Stimulated activated CD4-positive, alpha-beta T cell treated with anti-CD3 and anti-CD28 coated beads, Interleukin-1b, Interleukin-23, amount 100 ng/mL, for 1 hour (primary cell): ENCODE results near the gene CD209.

Source experiments
- DNase-seq, 2 donors: peaks; one replicate each; pipeline ENCODE4 v3.0.0-alpha.2; 2020; ENCODE audit warnings: low read depth in 2 of 2

The CD209 gene

GRCh38 chr19:7705387-7706187 is 41.7 kb downstream of the CD209 start:
- peak; percentile 39 to 56 for DNase-seq

- no peak for DNase-seq
Observed at GRCh38 chr19:7704280-7705060, 42.9 kb downstream of the CD209 start.

GRCh38 chr19:7703332-7703731 is 44.0 kb downstream of the CD209 start:
- no peak for DNase-seq

- DNase-seq: no peak
Observed at GRCh38 chr19:7701654-7702457, 45.5 kb downstream of the CD209 start, which contains the start of gene FCER2. FCER2 (minus strand) TSS chr19:7702131; CDS start chr19:7699760, 2,371 bp downstream.

- DNase-seq: no peak
Observed at GRCh38 chr19:7701049-7701653, 46.2 kb downstream of the CD209 start.

GRCh38 chr19:7699417-7700401 is 47.6 kb downstream of the CD209 start:
- DNase-seq: no peak

- DNase-seq: no peak
Observed at GRCh38 chr19:7699003-7699402, 48.3 kb downstream of the CD209 start.

- DNase-seq: no peak
Observed at GRCh38 chr19:7698583-7698982, 48.8 kb downstream of the CD209 start.

- no peak for DNase-seq
Observed at GRCh38 chr19:7697721-7698287, 49.5 kb downstream of the CD209 start.

GRCh38 chr19:7694499-7694898 is 52.8 kb downstream of the CD209 start:
- no peak for DNase-seq

- no peak for DNase-seq
Observed at GRCh38 chr19:7692417-7693088, 54.8 kb downstream of the CD209 start.

- DNase-seq: no peak
Observed at GRCh38 chr19:7691497-7691896, 55.8 kb downstream of the CD209 start.

GRCh38 chr19:7690779-7691258 is 56.5 kb downstream of the CD209 start:
- no peak for DNase-seq
